GM10266 (cell line): ENCODE results near the gene NTM.

Experiments used
- DNase-seq: peaks from one replicate; pipeline ENCODE4 v3.0.0; 2012; ENCODE audit errors: extremely low spot score
- TF ChIP-seq, protein P1 (sequence below): IDR thresholded peaks from 2 replicates; pipeline ENCODE4 v1.5.1; 2012; ENCODE audit warnings: mild to moderate bottlenecking, low read depth; ENCODE audit not compliant: control insufficient read depth, insufficient read depth; ENCODE audit errors: missing control alignments

NTM gene

DNA sequence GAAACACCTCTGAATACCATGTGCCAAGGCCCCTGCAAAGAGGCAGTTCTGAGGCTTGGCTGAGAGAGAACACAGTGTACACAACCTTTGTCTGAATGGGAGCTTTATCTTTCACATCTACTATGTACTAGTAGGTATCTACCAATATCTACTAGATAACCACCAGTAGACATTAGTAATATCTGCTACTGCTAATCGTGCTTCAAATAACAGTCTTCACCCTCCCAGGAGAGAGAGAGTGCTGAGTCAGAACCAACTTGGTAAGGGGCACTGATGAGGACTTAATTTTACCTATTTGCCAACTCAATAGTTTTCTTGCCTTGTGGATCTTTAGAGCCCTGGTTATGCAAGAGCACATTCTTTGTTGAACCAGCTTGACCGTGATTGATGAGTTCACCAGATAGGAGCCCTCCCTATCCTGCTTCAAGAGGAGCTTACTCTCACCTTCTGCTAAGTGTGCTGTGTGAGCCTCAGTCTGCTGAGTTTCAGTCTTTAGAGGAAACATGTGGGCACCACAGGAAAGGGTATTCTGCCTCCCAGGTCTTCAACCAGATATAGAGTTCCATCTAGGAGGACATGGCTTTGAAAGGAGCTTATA lies 967.5 kb downstream of the NTM start:
- no peak for DNase-seq
- TF ChIP-seq, protein P1, sequence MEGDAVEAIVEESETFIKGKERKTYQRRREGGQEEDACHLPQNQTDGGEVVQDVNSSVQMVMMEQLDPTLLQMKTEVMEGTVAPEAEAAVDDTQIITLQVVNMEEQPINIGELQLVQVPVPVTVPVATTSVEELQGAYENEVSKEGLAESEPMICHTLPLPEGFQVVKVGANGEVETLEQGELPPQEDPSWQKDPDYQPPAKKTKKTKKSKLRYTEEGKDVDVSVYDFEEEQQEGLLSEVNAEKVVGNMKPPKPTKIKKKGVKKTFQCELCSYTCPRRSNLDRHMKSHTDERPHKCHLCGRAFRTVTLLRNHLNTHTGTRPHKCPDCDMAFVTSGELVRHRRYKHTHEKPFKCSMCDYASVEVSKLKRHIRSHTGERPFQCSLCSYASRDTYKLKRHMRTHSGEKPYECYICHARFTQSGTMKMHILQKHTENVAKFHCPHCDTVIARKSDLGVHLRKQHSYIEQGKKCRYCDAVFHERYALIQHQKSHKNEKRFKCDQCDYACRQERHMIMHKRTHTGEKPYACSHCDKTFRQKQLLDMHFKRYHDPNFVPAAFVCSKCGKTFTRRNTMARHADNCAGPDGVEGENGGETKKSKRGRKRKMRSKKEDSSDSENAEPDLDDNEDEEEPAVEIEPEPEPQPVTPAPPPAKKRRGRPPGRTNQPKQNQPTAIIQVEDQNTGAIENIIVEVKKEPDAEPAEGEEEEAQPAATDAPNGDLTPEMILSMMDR, result no peak

DNA sequence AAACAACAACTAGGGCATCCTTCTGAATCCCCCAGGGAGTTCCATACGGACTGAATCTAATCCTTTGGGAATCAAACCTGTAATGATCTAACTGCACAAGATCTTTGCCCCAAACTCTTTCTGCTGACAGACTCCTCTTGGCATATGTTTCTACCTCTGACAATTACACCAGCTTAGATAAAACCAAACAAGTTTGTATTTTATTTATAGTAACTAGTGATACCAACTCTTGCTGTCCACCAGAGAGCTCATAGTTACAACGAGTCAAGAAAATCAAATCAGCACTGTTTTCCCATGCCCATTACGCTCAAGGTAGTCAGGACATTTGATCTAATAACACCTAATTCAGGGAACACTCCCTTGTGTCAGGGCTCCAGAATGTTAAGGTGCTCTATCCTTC lies 972.0 kb downstream of the NTM start:
- TF ChIP-seq, protein P1, result no peak
- no peak for DNase-seq

DNA sequence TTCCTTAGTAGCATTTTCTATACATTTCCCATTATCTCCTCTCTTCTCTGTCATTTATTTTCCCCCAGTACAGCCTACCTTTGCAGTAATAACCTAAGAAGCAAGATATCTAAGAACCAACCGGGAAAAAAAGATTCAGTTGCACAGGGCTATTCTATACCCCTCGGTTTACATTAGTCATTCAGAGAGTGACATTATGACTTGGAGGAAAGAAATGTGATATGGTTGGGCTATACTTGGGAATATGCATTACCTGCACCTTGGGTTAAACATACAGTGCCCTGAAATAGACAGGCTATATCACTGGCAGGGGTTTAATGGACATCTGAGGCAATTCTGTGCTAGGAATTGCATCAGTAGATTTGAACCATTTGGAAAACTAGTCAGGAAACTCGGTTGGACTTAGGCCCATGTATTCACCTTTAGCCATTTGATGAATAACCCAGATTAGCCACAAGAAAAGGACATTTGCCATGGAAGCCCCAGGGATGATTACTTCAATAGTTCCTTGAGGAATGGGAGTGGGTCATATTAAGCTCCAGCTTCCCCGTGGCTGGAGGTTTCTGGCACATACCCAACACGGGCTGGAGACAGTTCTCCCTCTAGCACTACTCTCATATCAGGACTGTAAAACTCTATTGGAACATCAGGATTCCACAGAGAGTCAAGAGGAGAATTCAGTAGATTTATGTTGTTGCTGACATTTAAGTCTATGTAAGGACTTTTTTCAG lies 973.2 kb downstream of the NTM start:
- DNase-seq, result no peak
- TF ChIP-seq, protein P1, result no peak

DNA sequence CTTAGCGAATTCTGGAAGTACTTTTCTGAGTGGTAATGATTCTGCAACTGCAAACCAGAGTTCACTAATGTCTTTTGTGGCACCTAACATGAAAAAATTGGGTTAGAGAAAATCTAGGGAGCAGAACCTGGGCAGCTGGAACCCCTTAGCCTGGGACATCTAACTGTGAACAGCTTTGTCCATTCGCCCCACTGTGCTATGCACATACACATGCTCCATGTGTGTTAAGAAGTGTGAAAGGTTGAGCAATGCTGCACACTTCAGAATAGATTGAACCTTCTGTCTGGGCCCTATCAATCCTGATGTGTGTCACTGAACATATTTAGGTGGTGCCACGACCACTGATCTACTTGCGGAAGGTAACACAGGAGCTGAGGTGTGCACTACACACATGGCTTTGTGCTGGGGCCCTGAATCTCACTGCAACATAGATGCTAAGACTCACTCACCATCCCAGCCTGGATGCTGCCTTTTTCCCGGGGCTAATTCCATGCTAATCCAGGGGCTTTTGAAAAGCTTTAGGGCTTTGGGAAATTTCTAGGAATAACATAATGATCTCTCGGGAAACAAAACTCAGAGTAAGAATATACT lies 976.2 kb downstream of the NTM start:
- no peak for DNase-seq
- TF ChIP-seq, protein P1, result no peak

DNA sequence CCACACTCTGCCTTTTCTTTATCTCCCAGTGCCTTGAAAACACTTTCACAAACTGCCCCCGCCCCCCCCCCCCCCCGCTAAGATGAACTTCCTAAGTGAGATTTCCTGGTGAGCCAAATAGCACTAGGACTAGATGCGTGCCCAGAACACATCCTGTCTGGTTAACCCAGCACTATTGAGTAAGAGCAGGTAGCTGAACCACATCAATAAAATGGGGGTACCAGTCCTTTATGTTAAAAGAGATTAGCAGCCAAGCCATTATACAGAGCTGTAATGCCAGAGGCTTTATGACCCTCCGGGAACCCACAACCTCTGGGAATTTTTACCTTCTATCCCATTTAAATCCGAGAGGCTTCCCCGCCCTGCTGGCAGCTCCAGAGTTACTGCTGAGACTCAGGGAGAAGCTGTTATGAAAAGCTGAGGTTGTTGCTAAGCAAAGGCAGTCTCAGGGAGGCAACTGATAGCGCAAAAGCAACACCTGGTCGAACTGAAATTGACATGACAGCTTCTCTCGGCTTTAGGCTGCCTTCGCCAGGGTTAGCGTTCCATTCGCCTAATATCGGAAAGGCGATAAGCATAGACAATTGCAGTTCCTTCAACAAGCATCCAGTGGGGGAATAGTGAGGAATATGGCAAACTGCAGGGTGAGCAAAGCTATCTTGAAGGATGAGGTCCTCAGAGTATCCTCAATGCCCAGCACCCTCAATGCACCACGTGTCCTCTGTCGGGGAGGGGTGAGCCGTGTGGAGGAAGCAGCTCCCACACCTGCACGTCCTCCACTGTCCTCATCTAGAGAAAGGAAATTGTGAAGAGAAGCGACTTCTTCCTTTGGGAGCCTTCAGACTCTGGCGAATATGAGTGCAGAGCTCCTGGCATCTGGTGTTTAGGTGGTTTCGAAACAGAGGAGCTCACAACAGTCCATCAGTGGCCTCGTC lies 977.0 kb downstream of the NTM start:
- TF ChIP-seq, protein P1, result no peak
- DNase-seq, result no peak

DNA sequence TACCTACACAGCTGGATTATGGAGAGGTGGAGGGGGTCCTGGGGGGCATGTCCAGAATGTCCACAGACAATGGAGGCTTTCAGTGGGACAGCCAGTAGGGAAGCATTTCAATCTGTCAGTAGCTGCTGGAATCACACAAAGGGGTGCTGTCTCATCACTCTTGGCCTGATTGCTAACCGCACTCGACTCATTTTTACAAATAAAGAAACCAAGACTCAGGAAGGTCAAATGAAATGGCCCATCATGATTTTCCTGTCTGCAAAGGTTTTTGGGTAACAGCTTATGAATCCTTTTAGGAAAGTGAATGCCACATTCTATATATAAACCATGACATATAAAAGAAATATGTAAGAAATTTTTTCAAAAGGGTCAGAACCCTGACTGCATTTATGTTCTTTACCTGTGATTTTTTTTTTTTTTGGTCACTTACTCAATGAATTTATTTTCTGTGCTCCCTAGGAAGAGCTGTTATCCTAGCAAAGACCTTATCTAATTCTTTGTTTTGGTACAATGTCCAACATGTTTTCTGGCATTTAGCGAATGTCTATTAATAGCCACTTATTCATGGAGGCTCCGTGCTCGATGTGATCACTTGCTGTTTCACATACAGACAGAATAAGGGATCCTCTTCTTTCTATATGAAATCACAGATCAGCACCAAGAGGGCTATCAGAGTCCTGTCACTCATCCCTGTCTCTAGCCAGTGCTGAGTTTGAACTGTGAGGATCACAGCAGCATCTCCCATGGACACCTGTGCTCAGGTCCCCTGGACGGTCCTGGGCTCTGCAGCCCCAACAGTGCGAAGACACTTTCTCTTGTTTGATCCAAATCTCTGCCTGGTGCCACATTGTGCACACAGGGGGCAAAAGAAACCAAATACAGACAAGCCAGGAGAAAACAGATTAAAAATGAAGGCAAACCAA lies 979.7 kb downstream of the NTM start:
- TF ChIP-seq, protein P1, result no peak
- no peak for DNase-seq
